HG03342 (cell line): ENCODE measurements around the gene SLC13A1.
"Not testable (repeated sequence)": the region's sequence is repeated elsewhere in the genome, so short reads cannot be mapped to it uniquely, and the experiment has no call there.

Source experiments
- ATAC-seq: cut with Tn5 transposase; IDR thresholded peaks from one replicate; pipeline ENCODE4 v1.9.1; 2021; ENCODE audit warnings: mild to moderate bottlenecking, moderate library complexity; ENCODE audit not compliant: unreplicated experiment

SLC13A1 gene, protein sequence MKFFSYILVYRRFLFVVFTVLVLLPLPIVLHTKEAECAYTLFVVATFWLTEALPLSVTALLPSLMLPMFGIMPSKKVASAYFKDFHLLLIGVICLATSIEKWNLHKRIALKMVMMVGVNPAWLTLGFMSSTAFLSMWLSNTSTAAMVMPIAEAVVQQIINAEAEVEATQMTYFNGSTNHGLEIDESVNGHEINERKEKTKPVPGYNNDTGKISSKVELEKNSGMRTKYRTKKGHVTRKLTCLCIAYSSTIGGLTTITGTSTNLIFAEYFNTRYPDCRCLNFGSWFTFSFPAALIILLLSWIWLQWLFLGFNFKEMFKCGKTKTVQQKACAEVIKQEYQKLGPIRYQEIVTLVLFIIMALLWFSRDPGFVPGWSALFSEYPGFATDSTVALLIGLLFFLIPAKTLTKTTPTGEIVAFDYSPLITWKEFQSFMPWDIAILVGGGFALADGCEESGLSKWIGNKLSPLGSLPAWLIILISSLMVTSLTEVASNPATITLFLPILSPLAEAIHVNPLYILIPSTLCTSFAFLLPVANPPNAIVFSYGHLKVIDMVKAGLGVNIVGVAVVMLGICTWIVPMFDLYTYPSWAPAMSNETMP

DNA sequence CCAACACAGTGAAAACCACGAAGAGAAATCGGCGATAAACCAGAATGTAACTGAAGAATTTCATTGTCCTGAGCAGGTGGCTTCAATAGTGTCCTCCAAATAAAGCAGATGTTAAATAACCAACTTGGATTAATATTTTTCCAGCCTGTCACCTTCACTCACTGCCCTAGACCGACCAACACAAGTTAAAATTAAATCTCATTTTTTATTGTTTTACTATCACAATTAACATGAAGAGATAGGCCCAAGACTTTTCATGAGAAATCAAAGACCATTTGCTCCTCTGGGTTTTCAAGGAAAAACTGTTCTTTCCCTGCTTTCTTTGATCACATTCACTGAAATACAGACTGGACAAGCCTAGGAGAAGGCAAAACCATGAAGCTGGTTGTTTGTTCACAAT lies at the start of gene SLC13A1:
Gene SLC13A1 (minus strand): TSS at position 87 of the 400 bp plus-strand sequence. CDS start 23 bp downstream, at position 64.
- no peak for ATAC-seq

DNA sequence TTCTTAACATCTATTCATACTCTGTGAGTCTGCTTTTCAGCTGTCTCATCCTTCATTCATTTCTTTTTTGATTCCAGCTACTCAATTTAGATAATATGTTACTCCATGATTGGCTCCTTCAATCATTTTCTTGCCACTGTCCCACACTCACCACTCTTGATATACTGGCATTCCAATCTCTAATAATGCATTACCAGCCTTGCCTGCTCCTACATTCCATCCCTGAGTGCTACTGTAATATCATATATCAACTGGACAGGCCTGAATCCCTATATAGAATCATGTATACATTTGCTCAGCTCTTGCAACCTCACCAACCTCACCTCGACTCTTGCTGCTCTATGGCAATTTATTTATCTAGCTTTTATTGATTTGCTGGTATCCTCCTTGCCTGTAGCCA lies 45.0 kb upstream of the SLC13A1 start:
- ATAC-seq = no peak

DNA sequence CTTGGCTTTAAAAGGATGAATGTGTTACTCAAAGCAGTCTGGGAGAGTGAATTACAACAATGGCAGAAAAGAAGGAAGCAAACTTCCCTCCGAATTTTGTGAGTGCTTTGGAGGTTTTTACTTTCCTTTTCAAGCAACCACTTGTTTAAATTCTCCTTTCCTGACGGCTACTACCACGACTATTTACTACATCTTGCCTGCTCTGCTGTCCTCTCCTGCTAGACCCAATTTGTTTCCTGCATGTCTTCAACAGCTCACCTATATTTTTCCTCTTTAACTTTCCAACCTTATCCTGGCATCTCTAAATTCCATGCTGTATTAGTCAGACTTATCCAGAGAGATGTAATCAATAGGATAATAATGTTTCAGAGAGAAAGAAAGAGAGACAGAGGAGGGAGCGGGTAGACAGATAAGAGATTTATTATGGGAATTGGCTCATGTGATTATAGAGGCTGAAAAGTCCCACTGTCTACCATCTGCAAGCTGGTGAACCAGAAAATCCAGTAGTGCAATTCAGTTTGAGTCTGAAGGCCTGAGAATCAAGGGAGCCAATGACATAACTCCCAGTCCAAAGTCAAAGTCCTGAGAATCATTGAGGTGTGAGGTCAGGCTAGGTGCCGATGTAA lies 42.8 kb upstream of the SLC13A1 start:
- ATAC-seq = no peak

DNA sequence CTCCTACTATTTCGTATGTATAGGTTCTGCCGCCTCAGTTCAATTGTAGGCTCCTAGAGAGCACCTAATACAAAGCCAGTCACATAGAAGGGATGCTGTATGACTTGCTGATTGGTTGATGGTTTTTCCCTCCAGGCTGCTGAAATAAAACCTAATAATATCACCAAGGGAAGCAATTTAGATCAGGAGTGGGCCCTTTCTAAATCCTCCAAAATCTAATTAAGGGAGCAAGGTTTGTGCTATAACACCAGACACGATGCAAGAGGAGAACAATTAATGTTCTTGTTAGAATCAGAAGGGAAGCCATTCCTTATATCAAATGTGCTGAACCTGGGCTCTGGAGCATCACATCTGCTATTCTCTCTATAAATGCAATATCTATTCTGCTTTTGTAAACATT lies 42.0 kb upstream of the SLC13A1 start:
- no peak for ATAC-seq

DNA sequence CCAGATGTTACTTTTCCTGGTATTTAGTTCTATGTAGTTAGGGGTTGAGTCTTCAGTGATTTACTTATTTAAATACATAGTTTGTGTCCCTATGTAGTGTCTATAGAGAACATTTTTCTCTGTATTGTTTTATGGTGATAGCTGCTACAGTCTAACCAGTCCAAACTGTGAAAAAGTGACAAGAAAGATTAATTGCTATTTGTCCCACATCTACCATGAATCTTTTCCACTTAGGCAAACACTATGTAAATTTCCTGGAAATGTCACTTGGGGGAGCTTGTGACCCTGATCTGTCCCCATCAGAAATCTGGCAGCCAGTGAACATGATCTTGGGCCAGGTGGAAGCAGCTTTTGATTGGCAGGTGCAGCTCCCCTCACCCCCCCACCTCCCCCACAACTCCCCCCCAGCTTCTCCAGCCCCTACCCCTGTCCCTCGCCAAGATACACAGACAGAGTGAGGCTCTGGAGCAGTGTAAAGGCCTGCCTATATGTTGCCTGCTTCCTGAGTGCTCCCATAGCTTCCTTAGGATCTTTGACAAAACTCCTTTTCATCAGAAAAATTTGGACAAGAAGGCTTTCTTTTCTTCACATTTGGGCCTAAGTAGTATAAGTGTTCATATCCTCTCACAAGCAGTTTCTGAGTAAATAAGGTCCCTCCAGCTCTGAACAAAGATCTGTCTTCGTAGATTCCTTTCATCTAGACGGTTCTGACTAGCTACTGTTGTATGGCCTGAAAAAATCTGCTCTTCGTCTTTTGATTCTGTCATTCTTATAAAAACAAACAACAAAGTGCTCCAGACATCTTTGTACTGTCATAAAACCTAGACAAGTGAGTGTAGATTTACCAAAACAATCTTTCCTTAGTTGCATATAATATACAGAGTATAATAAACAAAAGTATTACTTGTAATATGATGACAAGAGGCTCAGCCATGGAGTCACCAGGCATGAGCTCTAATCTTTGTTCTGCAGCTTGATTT lies 31.5 kb upstream of the SLC13A1 start:
- no peak for ATAC-seq

DNA sequence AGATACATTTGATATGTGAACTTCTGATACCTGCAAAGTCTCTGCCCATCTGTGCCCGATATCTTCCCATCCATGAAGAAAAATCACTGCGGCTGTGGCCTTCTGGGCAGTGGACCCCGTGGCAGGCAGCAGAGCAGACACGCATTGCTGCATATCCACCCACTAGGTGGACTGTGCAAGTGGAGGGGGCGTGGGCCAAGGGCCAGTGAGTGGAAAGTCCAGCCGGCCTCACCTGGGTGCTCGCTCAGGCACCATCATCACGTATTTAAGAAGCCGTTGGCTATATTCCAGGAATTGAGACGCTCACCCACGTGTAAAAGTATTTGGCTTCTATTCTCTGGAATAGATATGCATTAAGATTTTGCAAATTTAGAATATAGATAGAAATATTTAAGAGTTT lies 30.8 kb upstream of the SLC13A1 start:
- ATAC-seq = no peak

DNA sequence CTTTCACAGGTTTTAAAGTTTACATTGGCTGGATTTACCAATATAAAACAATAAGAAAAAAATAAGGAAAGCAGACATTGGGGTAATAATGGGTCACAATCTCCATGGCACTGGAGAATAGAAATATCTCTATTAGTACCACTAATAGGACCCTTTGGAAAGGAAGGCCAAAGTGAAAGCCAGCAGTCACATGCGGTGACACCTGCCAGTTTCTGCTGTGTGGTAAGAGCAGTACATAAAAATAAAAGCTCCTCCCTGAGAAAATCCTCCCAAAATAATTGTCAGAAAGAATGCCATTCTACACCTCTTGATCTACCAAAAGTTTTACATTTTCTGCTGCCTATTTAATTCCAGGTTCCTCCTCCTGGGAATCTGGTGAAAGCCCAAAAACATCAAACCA lies 30.4 kb upstream of the SLC13A1 start:
- no peak for ATAC-seq

DNA sequence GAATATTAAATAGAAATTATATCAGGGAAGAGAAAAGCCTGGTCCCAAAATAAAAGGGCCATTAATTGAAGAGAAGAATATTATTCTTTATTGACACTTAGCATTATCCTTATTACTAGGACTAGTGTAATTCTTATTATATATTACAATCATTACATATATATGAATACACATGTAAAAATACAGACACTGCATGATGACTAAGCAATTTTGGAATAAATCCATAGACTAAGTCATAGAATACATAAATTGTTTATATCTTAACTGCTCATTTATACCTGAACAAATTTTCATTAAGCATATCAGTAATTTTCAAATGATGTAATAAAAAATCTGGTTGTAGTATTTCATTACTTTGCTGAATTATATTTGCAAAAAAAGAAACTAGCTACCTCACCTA lies 29.7 kb upstream of the SLC13A1 start:
- no peak for ATAC-seq

DNA sequence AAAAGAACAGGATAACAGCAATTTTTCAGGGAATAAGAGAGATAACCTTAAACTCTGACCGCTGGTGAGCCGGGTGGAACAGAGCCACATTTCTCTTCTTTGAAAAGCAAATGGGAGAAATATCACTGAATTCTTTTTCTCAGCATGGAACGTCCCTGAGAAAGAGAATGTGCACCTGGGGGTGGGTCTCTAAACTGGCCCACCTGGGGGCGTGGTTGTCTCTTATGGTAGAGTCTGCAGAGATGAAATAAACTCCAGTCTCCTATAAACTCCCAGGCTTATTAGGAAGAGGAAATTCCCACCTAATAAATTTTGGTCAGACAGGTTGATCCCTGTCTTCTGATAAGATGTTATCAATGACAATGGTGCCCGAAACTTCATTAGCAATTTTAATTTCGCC lies 27.9 kb upstream of the SLC13A1 start:
- not testable (repeated sequence) for ATAC-seq

DNA sequence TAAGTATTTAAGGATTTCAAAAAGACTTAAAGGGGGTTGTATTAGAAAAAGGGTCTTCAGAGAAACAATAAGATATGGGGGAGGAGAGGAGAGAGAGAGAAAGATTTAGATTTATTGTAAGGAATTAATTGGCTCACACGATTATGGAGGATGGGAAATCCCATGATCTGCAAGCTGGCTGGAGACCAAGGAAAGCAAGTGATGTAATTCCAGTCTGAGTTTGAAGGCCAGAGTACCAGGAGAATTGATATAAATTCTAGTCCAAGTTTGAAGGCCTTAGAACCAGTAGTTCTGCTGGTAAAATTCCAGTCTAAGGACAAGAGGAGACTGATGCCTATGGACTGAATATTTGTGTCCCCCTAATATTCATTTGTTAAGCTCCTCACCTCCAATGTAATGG lies 20.6 kb upstream of the SLC13A1 start:
- ATAC-seq = no peak

DNA sequence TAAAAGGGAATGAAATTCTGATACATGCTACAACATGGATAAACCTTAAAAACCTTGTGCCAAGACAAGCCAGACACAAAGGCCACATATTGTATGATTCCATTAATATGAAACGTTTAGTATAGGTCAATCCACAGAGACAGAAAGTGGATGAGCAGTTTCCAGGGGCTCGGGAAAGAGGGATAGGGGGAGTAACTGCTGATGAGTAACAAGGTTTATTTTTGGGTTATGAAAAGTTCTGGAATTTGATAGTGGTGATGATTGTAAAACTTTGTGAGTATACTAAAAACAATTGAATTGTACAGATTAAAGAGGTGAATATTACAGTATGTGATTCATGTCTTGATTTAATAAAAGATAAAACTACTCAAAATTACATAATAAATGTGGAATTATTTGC lies 19.1 kb upstream of the SLC13A1 start:
- no peak for ATAC-seq

DNA sequence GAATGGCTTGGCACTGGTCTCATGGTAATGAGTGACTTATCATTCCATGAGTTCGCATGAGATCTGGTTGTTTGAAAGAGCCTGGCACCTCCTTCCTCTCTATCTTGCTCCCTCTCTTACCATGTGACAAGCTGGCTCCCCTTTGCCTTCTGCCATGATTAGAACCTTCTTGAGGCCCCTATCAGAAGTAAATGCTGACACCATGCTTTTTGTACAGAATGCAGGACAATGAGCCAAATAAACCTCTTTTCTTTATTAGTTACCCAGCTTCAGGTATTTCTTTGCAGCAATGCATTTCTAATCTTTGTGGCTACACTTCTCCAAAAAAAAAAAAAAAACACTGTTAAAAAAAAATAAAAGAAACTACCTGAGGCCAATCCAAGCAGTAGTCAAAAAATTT lies 17.1 kb upstream of the SLC13A1 start:
- no peak for ATAC-seq

DNA sequence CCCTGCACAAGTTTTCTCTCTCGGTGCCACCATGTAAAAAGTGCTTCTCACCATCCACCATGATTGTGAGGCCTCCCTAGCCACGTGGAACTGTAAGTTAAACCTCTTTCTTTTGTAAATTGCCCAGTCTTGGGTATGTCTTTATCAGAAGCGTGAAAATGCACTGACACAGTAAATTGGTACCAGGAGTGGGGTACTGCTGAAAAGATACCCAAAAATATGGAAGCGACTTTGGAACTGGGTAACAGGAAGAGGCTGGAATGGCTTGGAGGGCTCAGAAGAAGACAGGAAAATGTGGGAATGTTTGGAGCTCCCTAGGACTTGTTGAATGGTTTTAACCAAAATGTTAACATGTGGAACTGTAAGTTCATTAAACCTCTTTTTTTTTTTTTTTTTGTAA lies 15.6 kb upstream of the SLC13A1 start:
- ATAC-seq = no peak

DNA sequence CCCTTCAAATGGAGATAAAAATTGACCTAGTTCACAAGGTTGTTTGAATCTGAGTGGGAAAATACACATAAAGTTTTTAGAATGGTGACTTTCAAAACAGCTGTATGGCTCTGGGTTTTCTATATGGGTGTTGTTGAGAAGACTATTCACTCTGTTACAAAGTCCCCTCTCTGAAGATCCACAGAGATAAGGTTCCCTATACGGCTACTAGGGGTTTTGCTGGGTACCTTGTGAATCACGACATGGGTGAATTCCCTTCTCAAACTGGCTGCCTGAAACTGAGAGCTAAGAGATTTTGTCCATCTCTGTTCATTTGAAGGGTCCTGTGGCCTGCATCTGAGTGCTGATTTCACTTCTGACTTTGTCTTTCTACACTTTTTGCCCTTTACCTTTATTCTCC lies 11.8 kb upstream of the SLC13A1 start:
- ATAC-seq = no peak

DNA sequence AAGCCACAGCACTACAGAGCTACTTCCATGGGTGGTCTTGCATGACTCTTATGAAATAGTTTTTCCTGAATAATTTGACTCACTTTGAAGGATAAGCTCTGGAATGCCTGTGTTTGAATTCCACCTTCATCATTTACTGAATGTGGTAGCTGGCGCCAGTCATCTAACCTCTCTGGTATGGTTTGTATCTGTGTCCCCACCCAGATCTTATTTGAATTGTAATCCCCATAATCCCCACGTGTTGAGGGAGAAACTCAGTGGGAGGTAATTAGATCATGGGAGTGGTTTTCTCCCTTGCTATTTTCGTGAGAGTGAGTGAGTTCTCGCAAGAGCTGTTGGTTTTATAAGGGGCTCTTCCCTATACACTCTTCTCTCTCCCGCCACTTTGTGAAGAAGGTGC lies 11.2 kb upstream of the SLC13A1 start:
- ATAC-seq = no peak

DNA sequence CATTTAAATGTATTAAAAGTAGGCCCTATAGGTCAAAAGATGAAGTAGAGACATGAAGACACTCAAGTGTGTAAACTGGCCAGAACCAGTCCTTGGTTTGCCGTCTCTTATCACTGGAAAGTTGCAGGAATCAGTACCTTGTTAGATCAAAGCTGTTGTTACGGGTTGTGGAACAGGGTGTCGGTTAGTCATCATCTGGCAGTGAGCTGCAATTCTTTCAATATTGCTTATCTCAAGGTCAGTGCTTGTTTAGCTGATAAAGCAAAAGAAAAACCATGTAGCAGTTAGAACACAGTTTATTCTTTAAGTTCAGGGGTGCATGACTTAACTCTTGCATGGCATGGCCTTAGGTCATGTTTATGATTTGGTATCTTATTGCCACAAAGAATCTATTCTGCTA lies 10.0 kb upstream of the SLC13A1 start:
- no peak for ATAC-seq

DNA sequence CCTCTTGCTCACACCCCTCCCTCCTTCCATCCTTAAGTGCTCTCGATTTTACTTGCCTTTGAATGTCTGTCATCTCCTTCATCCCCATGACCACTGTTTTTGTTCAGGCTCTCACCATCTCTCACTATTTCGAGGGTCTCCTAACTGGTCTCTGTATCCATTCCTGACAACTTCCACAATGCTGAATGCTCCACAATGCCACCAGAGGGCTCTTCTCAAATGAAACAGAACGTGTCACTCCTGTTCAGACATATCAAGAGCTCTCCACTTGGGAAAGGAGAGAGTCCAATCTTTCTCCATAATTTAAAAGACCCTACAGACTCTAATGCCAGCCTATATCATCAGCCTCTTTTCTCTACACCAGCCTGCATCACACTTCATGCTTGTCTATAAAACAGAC lies 9.0 kb upstream of the SLC13A1 start:
- no peak for ATAC-seq

DNA sequence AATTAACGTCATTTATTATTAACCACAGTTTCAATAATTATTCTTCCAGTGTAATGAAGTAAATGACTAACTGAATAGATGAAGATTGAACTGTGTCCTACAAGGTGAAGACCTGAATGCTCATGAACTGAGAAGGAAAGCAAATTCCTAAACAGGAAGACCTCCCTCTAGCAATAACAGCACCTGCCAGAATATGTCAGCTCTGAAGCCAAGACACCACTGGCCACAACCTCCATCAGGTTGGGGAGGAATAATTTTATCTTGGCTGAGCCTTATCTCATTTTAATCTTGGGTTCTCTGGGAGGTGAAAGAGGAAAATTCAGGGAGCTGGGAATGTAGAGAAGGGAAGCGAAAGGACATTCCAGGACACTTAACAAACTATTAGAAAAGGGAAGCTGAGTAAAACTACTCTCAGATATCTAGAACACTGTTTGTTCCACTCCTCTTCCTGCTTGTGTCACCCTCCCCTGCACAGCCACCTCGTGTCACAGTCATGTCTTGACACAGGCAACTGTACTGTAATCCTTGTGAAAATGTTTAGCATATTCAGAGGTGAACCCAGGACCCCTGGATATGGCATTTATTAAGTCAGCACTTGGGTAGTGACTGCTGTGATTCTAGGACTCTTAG lies 4.6 kb upstream of the SLC13A1 start:
- no peak for ATAC-seq

DNA sequence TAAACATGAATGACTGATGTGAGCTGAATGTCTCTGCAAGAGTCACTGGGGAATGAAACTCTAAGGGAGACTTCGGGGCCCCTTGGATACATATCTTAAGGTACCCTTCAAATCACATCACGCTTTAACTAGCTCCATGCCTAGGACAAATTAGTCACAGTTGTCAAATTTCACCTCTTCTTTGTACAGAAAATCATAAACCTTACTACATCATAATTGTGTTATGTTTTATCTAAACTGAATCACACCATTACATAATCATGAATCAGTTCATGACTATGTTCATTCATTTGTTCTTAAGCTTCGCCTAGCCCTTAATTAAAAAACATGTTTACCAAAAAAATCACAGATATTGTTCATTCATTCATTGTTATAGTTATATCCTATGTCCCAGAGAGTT lies 2.1 kb upstream of the SLC13A1 start:
- ATAC-seq = no peak
